Ovary (tissue), 3 donors: ENCODE results near the gene CRELD2.

Experiments used
- CTCF ChIP-seq, 3 donors: fragments of 450-650 bp in 2 of 3; fragments of 200-600 bp in 1 of 3; IDR thresholded peaks; one replicate each; pipeline versions ENCODE4 v1.5.1 to v1.8.0; 2016 to 2022; ENCODE audit warnings: antibody characterized with exemption in 3 of 3, mild to moderate bottlenecking in 1 of 3
- EP300 ChIP-seq: sonication (generic); formaldehyde crosslinking; IDR thresholded peaks from one replicate; pipeline ENCODE4 v1.6.1; 2017; ENCODE audit warnings: antibody characterized with exemption
- POLR2A ChIP-seq: fragments of 450-650 bp; IDR thresholded peaks from one replicate; pipeline ENCODE4 v1.6.1; 2017; ENCODE audit warnings: antibody characterized with exemption, mild to moderate bottlenecking, moderate library complexity
- donor health status: DM: no; HTN: no; CAD: no.

DNA sequence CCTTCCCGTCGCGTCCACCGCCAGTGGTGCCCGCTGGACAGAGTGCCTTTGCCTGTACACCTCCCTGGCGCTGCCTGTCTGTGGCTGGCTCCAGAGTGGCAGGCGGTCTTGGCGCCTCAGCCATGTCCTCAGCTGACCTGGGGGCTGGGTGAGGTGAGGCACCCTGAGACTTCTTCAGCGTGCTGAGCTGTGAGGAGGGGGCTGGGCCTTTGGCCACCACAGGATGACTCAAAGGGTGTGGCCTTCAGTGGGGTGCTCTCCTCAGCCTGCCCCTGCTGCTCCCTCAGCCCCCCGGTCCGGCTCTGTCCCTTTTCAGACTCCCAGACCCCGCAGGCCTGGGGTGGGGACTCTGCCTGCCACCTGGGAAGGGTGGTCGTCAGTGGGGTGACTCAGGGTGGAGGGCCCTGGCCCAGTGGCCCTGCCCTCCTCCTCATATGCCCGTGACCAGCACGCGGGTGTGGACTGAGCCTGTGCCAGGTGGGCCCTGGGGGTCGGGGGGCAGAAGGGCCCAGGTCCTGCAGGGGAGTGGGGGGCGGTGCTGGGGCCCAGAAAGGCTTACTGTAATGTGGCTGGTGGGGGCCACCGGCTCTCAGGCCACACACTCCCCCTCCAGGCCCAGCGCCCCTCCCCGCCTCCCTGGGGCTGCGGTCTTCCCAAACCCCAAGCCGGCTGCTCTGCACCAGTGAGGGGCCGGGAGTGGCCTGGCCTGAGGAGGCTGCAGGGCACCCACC, 15.9 kb downstream of the CRELD2 start:
- TF ChIP-seq CTCF (IDR thresholded peaks at IDR 0.05) (no peak), POLR2A (no peak), EP300 (no peak)
